ENCODE results near the gene IL17REL. TPM values are rescaled to one million over a fixed set of nuclear protein-coding genes. Genes with fewer than 3 reads are reported as not detected.

Gene IL17REL
- total RNA-seq, 3 donors from 2014 or later, result not detected

- Histone ChIP-seq H3K4me3 (peak overlapping the region in 2 of 3 donors; percentile 92 to 95), H3K27me3 (no peaks in the 10 kb centered on the region), H3K36me3 (no peaks in the 10 kb centered on the region), H3K27ac (peak overlapping the region; percentile 90 to 96), H3K4me1 (peaks cover 36 to 44% of the 10 kb centered on the region in 2 donors), H3K9me3 (no peaks in the 10 kb centered on the region)
- peak; percentile 17 to 51 for DNase-seq (ENCODE audit: low spot score in 2 of 2)
- intact Hi-C loops (cut with DNase I; ENCODE audit: low total_unique reads), result no loop called here
- TF ChIP-seq POLR2A (IDR thresholded peaks at IDR 0.05) (no peak), CTCF (IDR thresholded peaks at IDR 0.05) (no peak), POLR2AphosphoS5 (IDR thresholded peaks at IDR 0.05) (no peak)
These were observed 47.2 kb downstream of the IL17REL start for GRCh38 chr22:49965091-49966040.

- H3K4me3 ChIP-seq, result peak overlapping the region; percentile 73 to 95 (median 92)
- TF ChIP-seq CTCF (IDR thresholded peaks at IDR 0.05), result no peak
- TF ChIP-seq POLR2A (IDR thresholded peaks at IDR 0.05), result no peak
- no peak for TF ChIP-seq POLR2AphosphoS5 (IDR thresholded peaks at IDR 0.05)
- no peaks in the 10 kb centered on the region for H3K36me3 ChIP-seq
- peaks cover 32 to 42% of the 10 kb centered on the region in 2 donors for H3K4me1 ChIP-seq
- intact Hi-C loops (cut with DNase I; ENCODE audit: low total_unique reads), result no loop called here
- peak overlapping the region; percentile 90 to 96 for H3K27ac ChIP-seq
- H3K27me3 ChIP-seq, result no peaks in the 10 kb centered on the region
- peak; percentile 23 to 46 for DNase-seq (ENCODE audit: low spot score in 2 of 2)
- H3K9me3 ChIP-seq, result no peaks in the 10 kb centered on the region
These were observed 48.2 kb downstream of the IL17REL start for GRCh38 chr22:49964136-49965090.

- H3K4me3 ChIP-seq, result peak overlapping the region; percentile 73 to 95 (median 92)
- no peak for TF ChIP-seq CTCF (IDR thresholded peaks at IDR 0.05)
- TF ChIP-seq POLR2AphosphoS5 (IDR thresholded peaks at IDR 0.05), result no peak
- no peak for TF ChIP-seq POLR2A (IDR thresholded peaks at IDR 0.05)
- H3K36me3 ChIP-seq, result no peaks in the 10 kb centered on the region
- no peaks in the 10 kb centered on the region for H3K9me3 ChIP-seq
- DNase-seq (ENCODE audit: low spot score in 2 of 2), result peak; percentile 28 to 53
- H3K27ac ChIP-seq, result peak overlapping the region; percentile 96 to 99
- intact Hi-C loops (cut with DNase I; ENCODE audit: low total_unique reads), result no loop called here
- no peaks in the 10 kb centered on the region for H3K27me3 ChIP-seq
- H3K4me1 ChIP-seq, result peaks cover 36 to 49% of the 10 kb centered on the region in 2 donors
These were observed 48.9 kb downstream of the IL17REL start for GRCh38 chr22:49963647-49964026.

- H3K27me3 ChIP-seq, result no peaks in the 10 kb centered on the region
- H3K9me3 ChIP-seq, result no peaks in the 10 kb centered on the region
- peak; percentile 36 to 50 for DNase-seq (ENCODE audit: low spot score in 2 of 2)
- intact Hi-C loops (cut with DNase I; ENCODE audit: low total_unique reads), result loop anchor here (1.0 kb wide), 1 partner anchor 28 kb away; no protein-coding TSS in a partner anchor
- TF ChIP-seq POLR2AphosphoS5 (IDR thresholded peaks at IDR 0.05), result peak in 2 of 3 donors; percentile 2 to 7
- no peak for TF ChIP-seq CTCF (IDR thresholded peaks at IDR 0.05)
- no peak for TF ChIP-seq POLR2A (IDR thresholded peaks at IDR 0.05)
- peak overlapping the region; percentile 73 to 95 (median 92) for H3K4me3 ChIP-seq
- H3K36me3 ChIP-seq, result no peaks in the 10 kb centered on the region
- peak overlapping the region; percentile 96 to 99 for H3K27ac ChIP-seq
- H3K4me1 ChIP-seq, result peaks cover 36 to 49% of the 10 kb centered on the region in 2 donors
These were observed 49.6 kb downstream of the IL17REL start for GRCh38 chr22:49962751-49963646.
